K562 (cell line): ENCODE data around the gene PBX4. TPM values are rescaled to one million over a fixed set of nuclear protein-coding genes. Genes with fewer than 3 reads are reported as not detected.

Experiments
- CREB3L1 ChIP-seq: fragments of 450-650 bp; IDR thresholded peaks from 2 replicates; pipeline ENCODE4 v1.6.1; 2014; ENCODE audit warnings: low read depth, mild to moderate bottlenecking, moderate library complexity, borderline replicate concordance
- CREB5 ChIP-seq: fragments of 250-450 bp; sonication (Bioruptor Pico); IDR thresholded peaks from 2 replicates; pipeline ENCODE4 v1.5.0; 2020; ENCODE audit warnings: mild to moderate bottlenecking
- HDAC3 ChIP-seq: fragments of 450-650 bp; IDR thresholded peaks from 2 replicates; pipeline ENCODE4 v1.6.1; 2018; ENCODE audit warnings: borderline replicate concordance, mild to moderate bottlenecking, moderate library complexity; ENCODE audit not compliant: partially characterized antibody
- MECOM ChIP-seq: fragments of 250-450 bp; sonication (Bioruptor Pico); IDR thresholded peaks from 2 replicates; pipeline ENCODE4 v1.8.0; 2022; ENCODE audit warnings: inconsistent platforms
- NR2F6 ChIP-seq: fragments of 450-650 bp; formaldehyde crosslinking; IDR thresholded peaks from 2 replicates; pipeline ENCODE4 v1.4.0; 2020; ENCODE audit warnings: mild to moderate bottlenecking
- PHF20 ChIP-seq: fragments of 450-650 bp; IDR thresholded peaks from 2 replicates; pipeline ENCODE4 v1.6.1; 2018; ENCODE audit not compliant: partially characterized antibody
- SAFB ChIP-seq: fragments of 200-400 bp; formaldehyde crosslinking; IDR thresholded peaks from 2 replicates; pipeline ENCODE4 v1.6.1; 2017; ENCODE audit warnings: low read depth, low read length, borderline replicate concordance
- SIN3B ChIP-seq: fragments of 450-650 bp; IDR thresholded peaks from 2 replicates; pipeline ENCODE4 v1.6.1; 2017; ENCODE audit warnings: low read depth, mild to moderate bottlenecking, moderate library complexity
- SMAD1 ChIP-seq: fragments of 150-350 bp; IDR thresholded peaks from 2 replicates; pipeline ENCODE4 v1.6.1; 2014; ENCODE audit warnings: low read length, low read depth; ENCODE audit not compliant: partially characterized antibody
- SMARCA4 ChIP-seq: fragments of 450-650 bp; IDR thresholded peaks from 2 replicates; pipeline ENCODE4 v1.6.1; 2016
- THRAP3 ChIP-seq: fragments of 450-650 bp; IDR thresholded peaks from 2 replicates; pipeline ENCODE4 v1.6.1; 2016; ENCODE audit warnings: mild to moderate bottlenecking, inconsistent platforms, borderline replicate concordance
- U2AF1 ChIP-seq: fragments of 200-400 bp; formaldehyde crosslinking; optimal IDR thresholded peaks from 2 replicates; pipeline ENCODE3; 2017; ENCODE audit warnings: mild to moderate bottlenecking, low read depth, low read length, moderate library complexity
- ZEB2 ChIP-seq: fragments of 450-650 bp; IDR thresholded peaks from 2 replicates; pipeline ENCODE4 v1.6.1; 2016
- ZNF318 ChIP-seq, 2 experiments: fragments of 450-650 bp; IDR thresholded peaks; 2 replicates each; pipeline ENCODE4 v1.6.1; 2016; ENCODE audit warnings: mild to moderate bottlenecking in 2 of 2, borderline replicate concordance in 1 of 2, low read depth in 1 of 2, moderate library complexity in 1 of 2
- ZNF511 ChIP-seq: sonication (generic); formaldehyde crosslinking; IDR thresholded peaks from 2 replicates; pipeline ENCODE4 v1.8.0; 2022; ENCODE audit warnings: mild to moderate bottlenecking, missing genetic modification reagents
- polyA plus RNA-seq, 8 experiments: library from polyadenylated mRNA; depleted of rRNA in 4 of 8; stranded (reverse) in 5 of 8; unstranded in 3 of 8; fragments of >200 nt; fragmentation: Nextera tagmentation in 2 of 8; fragmentation: Illumina TruSeq in 1 of 8; extraction: Ambion mirVana in 2 of 8; extraction: Trizol in 1 of 8; gene quantifications; 2 replicates each; pipeline versions ENCODE4 v1.2.1 to v1.2.3, GENCODE V29; 2011 to 2014; ENCODE audit warnings: inconsistent platforms in 1 of 8, missing spikeins in 1 of 8
- total RNA-seq, 7 experiments: library from RNA; depleted of rRNA in 6 of 7; stranded (reverse); fragments of >200 nt in 6 of 7; fragmentation: Illumina TruSeq in 2 of 7; extraction: Trizol in 2 of 7; gene quantifications; 2 replicates each; pipeline versions ENCODE4 v1.2.1 to v1.2.3, GENCODE V29; 2011 to 2021; ENCODE audit warnings: low replicate concordance in 1 of 7

Gene PBX4
- total and polyA plus RNA-seq, 9 of the 15 experiments (the other 6 are each of a cell fraction or from before 2014, with no cell fraction given), result 0.11 to 3.8 (median 1.6) TPM; not detected in 1

- TF ChIP-seq SMARCA4 (peak; percentile 32; the same call in 1 of the 2 replicates), CREB3L1 (peak; percentile 62; the same call in 1 of the 2 replicates), ZNF511 (CRISPR knock-in tag) (0 out of 2 replicates have a peak, but pooled peaks have one; percentile 16), NR2F6 (no peak), ZEB2 (peak; percentile 85), ZNF318 (IDR thresholded peaks at IDR 0.05; ENCODE audit: borderline replicate concordance in 1 of 2, low read depth in 1 of 2) (no peak), CREB5 (CRISPR knock-in tag) (0 out of 2 replicates have a peak, but pooled peaks have one; percentile 46), U2AF1 (no peak), MECOM (no peak), PHF20 (peak; percentile 18), SMAD1 (no peak), HDAC3 (no peak), THRAP3 (no peak), SIN3B (no peak), SAFB (no peak)
These were observed 24.9 kb upstream of the PBX4 start, which contains the start of gene GMIP (continued) for GRCh38 chr19:19643158-19644053.
